Stimulated activated CD4-positive, alpha-beta T cell treated with anti-CD3 and anti-CD28 coated beads, Interleukin-4, amount 100 ng/mL, for 4 hours (primary cell): ENCODE data around the gene C6orf62.
A peak's percentile ranks its signal among the peaks of the same experiment; 100 is the strongest.
"Not testable (repeated sequence)": the region's sequence is repeated elsewhere in the genome, so short reads cannot be mapped to it uniquely, and the experiment has no call there.

ENCODE experiments used
- DNase-seq, 2 experiments: peaks; one replicate each; pipeline ENCODE4 v3.0.0-alpha.2; 2020

C6orf62 gene

DNA sequence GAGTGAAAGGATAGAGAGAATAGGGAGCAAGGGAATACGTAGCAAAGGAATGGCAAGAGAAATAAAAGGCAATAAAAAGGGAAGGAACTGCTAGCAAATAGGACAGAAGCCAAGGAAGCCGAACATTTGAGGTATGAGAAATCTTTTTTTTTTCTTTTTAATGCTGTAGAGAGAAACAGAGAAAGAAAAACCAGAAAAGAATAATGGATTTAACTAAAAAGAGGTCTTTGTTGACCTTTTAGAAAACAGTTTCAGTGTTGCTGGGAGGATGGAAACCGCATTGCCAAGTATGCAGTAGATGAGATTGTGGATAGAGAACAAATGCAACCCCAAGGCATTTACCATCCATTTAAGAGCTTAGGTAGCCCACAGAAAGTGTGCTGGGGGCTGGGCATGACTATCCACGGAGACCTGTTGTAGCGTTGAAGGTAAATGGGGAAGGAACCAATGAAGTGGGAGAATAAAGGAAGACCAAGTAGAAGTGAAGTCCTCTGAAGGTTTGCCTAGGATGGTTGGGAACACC is 23.3 kb upstream of the C6orf62 start:
- no peak for DNase-seq

DNA sequence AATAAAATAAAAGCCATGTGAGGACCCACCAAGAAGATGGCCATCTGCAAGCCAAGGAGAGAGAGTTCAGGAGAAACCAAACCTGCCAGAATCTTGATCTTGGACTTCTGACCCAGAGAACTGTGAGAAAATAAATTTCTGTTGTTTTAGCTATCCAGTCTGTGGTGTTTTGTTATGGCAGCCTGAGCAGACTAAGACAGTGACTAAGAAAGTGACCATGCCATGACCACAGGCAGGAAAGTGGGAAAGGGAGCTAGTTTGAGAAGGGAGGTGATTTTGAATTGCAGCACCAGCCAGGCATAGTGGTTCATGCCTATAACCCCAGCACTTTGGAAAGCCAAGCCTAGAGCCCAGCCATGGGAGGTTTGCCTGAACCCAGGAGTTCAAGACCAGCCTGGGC is 21.9 kb upstream of the C6orf62 start:
- no peak for DNase-seq

DNA sequence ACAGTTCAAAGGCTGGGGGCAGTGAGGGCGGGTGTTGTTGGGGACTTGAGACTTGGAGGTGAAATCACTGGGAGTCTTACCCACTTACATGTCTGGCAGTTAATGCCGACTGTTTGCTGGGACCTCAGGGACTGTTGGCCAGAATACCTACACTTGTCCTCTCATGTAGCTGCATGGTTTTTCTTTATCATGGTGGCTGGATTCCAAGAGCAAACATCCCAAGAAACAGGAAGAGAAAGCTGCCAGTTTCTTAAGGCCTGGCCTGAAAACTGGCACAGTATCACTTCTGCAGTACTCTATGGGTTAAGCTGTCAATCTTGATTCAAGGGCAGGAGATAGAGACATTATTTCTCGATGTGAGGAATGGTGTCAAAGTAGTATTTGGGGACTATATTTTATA is 19.8 kb upstream of the C6orf62 start:
- no peak for DNase-seq

DNA sequence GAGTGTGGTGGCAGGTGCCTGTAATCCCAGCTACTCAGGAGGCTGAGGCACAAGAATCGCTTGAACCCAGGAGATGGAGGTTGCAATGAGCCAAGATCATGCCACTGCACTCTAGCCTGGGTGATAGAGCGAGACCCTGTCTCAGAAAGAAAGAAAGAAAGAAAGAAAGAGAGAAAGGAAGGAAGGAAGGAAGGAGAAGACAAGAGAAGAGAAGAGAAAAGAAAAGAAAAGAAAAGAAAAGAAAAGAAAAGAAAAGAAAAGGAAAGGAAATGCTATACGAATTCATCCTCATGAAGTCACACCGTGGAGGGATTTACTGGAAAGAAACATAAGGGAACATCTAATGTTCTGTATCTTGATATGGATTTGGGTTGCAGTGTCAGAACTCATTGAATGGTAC is 15.8 kb upstream of the C6orf62 start:
- DNase-seq, result not testable (repeated sequence)

DNA sequence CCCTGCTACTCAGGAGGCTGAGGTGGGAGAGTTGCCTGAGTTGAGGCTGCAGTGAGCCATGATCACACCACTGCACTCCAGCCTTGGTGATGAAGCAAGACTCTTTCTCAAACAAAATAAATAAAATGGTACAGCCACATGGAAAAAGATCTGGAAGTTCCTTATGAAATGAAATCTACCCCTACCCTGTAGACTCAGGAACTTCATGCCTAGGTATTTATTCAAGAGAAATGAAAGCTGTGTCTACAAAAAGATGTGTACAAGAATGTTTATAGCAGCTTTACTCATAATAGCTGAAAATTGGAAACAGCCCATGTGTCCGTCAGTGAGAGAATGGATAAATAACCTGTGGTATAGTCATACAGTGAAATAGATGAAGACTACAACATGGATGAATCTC is 15.2 kb upstream of the C6orf62 start:
- no peak for DNase-seq

GRCh38 chr6:24731456-24732134 is 12.6 kb upstream of the C6orf62 start:
- not testable (repeated sequence) for DNase-seq

DNA sequence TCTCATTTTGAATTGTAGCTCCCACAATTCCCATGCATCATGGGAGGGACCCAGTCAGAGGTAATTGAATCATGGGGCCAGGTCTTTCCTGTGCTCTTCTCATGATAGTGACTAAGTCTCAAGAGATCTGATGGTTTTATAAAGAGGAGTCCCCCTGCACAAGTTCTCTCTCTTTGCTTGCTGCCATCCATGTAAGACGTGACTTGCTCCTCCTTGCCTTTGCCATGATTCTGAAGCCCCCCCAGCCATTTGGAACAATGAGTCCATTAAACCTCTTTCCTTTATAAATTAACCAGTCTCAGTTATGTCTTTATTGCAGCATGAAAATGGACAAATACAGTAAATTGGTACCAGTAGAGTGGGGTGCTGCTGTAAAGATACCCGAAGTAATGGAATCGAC is 11.7 kb upstream of the C6orf62 start:
- not testable (repeated sequence) for DNase-seq

DNA sequence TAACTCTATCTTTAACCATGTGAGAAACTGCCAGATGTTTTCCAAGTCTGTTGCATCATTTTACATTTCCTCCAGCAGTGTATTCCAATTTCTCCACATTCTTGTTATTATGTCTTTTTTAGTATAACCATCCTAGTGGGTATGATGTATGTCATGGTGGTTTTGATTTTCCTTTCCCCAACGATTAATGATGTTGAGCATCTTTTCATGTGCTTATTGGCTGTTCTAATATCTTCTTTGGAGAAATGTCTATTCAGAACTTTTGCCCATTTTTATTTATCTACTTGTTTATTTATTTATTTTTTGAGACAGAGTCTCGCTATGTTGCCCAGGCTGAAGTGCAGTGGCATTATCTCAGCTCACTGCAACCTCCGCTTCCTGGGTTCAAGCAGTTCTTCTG is 4.3 kb upstream of the C6orf62 start:
- DNase-seq, result no peak

GRCh38 chr6:24721461-24722215 is 2.7 kb upstream of the C6orf62 start:
- no peak for DNase-seq

DNA sequence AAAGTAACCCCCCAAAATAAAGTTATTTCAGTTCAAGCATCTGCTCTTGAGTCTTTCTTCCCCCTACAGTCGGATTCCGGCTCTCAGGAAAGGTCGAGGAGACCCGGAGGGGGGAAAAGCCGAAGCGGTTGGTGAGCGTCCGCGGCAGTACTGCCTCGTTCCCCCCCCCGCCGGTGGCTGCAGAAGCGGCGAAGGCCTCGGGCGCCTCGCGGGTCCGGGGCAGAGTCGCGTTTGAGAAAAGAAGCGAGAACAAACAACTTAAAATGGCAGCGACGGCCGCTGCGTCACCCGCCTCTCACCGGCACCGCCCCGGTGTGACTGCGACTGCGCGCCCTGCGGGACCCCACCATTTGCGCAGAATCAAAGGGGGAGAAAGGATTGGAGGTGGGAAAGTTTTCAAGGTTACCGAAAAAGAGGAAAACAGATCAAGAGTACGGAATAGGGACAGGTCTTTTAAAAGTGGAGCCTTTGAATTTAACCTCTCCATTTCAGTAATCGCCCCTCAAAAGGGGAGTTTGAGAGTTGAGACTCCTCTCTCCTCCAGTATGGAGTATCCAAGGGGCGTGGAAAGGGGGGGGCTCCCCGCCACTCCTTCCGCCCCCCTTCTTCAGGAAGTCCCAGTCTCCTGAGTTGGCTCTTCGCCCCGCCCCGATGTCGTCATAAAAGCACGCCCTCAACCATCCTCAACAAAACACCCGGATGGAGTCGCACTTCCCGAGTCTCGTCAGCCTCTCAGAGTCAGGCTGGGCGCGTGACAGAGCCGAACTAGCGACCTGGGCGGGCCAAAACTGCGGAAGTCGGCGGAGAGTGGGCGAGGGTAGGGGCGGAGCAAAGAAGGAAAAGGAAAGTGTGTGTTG is 1.9 kb upstream of the C6orf62 start:
- peak; percentile 99 to 100 for DNase-seq

- DNase-seq, result peak; percentile 76 to 88
Observed at GRCh38 chr6:24720131-24720603, 1.2 kb upstream of the C6orf62 start.

GRCh38 chr6:24718449-24719124 is 367 bp downstream of the C6orf62 start:
- no peak for DNase-seq

- DNase-seq, result not testable (repeated sequence)
Observed at GRCh38 chr6:24716602-24717148, 2.3 kb downstream of the C6orf62 start.

- DNase-seq, result no peak
Observed at GRCh38 chr6:24710519-24711303, 8.2 kb downstream of the C6orf62 start.

GRCh38 chr6:24709014-24709711 is 9.8 kb downstream of the C6orf62 start:
- DNase-seq, result no peak

- DNase-seq, result no peak
Observed at GRCh38 chr6:24708612-24709011, 10.3 kb downstream of the C6orf62 start.

- DNase-seq, result no peak
Observed at GRCh38 chr6:24704468-24704867, 14.5 kb downstream of the C6orf62 start.

DNA sequence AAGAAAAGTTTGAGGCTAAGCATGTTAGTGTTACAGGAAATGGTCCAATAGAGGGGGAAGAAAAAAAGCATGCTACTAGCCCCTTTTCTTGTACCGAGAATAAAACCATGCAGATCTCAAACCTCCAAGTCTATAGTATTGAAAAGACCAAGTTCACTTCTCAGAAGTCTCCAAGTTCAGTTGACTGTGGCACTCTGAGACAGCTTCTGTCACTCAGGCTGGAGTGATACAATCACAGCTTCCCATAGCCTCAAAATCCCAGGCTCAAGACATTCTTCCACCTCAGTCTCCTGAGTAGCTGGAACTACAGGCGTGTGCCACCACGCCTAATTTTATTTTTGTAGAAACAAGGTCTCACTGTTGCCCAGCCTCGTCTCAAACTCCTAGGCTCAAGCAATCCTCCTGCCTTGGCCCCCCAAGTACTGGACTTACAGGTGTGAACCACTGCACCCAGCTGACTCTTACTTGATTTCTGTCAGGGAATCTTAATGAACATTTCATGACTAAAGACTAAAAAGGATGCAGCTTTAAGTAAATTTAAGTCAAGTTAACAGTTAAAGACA is 16.2 kb downstream of the C6orf62 start:
- no peak for DNase-seq

GRCh38 chr6:24699521-24700359 is 19.2 kb downstream of the C6orf62 start:
- DNase-seq, result no peak
